Inflammatory macrophage treated with lipopolysaccharide for 1 hour (primary cell): ENCODE results near the gene CCDC30.
A peak's percentile ranks its signal among the peaks of the same experiment; 100 is the strongest.

Experiments
- DNase-seq, 2 donors: peaks; one replicate each; pipeline ENCODE4 v3.0.0-alpha.2; 2020 to 2022

The CCDC30 gene

GRCh38 chr1:42462828-42463763 is at the start of gene CCDC30:
CCDC30 (plus strand) TSS chr1:42463286; CDS start chr1:42480552, 17,266 bp downstream.
- peak; percentile 95 to 97 for DNase-seq

GRCh38 chr1:42414551-42415496 is 48.3 kb upstream of the CCDC30 start:
- DNase-seq: no peak

DNA sequence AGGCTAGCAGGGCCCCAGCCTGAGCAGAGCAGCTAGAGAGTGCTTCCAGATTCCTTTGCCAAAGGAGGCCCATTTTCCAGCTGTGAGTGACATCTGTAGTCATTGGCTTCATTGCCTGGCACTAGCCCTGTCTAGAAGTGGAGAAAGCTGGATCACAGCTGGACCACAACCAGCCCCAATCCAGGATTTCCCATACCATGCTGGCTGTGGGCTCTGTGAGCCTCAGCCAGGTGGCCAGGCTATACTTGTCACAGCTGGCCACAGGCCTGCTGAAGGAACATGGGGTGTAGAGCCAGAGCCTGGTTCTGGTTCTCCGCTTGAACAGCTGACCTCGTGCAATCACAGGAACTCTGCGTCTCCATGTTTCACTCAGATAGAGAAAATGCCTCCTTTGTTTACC is 45.9 kb upstream of the CCDC30 start:
- DNase-seq: no peak

- DNase-seq: no peak
These were observed 44.6 kb upstream of the CCDC30 start for GRCh38 chr1:42418516-42418915.

- DNase-seq: no peak
These were observed 43.8 kb upstream of the CCDC30 start for GRCh38 chr1:42419126-42419821.

- DNase-seq: no peak
These were observed 43.0 kb upstream of the CCDC30 start for GRCh38 chr1:42420121-42420520.

DNA sequence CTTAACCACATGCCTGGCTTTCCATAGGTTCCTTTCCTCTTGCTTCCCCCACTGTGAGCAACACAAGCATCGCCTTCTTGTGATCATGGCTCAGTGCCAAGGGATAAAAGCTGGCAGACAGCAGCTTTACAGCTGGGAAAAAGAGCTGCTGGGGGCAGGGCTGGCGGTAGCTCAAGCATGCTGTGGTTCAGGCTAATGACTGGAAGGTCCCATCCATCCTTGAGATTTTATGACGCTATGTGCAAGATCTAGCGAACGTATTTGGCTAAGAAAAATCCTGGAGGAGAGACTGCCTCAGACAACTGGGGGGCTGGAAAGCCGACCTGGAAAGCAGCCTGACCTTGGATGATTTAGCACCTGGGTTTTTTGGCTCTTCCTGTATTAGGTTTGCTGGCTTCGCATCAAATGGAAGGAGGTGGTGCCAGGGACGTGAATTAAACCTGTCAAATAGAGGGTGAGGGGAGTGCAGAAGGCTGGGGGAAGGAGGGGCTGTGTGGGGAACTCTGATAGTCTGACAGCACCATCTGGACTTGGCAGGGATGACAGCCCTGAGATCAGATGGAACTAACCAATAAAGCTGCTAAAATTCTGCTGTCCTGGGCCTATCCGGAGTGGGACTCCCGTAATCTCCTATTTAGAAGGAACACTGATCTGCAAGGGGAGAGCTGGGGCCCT is 42.0 kb upstream of the CCDC30 start:
- no peak for DNase-seq

DNA sequence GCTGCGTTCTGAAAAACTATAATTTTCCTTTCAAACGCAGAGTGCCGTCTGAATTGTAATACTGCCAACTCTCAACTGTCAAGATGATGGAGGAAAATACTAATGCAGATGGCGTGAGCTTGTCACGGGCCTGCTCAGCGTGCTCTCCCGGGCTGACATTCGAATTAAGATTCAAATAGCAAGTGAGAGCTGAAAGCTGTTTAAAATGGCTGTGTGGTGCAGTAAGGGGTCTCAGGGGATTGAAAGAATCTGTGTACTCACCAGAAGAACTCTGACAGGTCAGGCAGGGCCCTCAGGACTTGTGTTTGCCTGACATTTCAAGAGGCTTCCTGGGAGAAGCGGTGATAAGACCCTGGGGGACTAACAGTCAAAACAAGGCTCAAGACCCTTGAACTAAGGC is 40.3 kb upstream of the CCDC30 start:
- DNase-seq: no peak

DNA sequence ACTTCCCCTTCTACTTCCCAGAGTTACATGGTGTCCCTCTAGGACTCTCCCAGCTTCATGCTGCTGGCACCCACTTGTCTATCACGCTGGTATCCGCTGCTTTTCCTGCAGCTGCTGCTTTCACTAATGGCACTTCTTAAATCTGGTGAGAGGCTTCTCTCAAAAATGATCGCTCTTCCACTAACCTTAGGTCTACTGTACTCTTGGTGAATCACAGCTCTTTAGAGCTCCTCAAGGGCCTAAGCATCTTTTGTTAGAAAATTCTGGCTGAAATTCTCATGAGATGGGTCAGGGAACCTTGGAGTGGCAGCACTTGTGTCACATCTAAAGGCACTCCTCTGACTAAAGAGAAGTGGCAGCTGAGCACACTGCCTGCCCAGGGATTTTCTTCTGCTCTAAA is 39.4 kb upstream of the CCDC30 start:
- no peak for DNase-seq

GRCh38 chr1:42424201-42424600 is 38.9 kb upstream of the CCDC30 start:
- DNase-seq: no peak

DNA sequence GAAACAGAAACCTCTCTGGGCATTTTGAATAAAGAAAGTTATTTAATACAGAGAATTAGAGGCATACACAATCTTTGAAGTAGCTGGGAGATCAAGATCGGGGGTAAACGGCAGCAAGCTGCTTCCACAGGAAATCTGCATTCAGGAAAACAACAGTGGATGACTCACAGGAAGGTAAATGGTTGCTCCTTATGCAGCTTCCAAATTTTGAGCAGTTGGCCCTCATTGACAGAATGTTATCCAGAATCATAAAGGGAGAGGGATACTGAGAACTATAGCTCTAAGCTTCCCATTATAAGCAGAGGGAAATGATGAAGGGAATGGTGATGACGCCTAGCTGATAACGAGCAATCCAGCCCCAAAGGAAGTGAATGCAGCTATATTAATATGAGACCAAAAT is 35.8 kb upstream of the CCDC30 start:
- no peak for DNase-seq

- DNase-seq: peak; percentile 10 to 37
These were observed 33.5 kb upstream of the CCDC30 start for GRCh38 chr1:42429603-42430002.

GRCh38 chr1:42430286-42431135 is 32.6 kb upstream of the CCDC30 start:
- peak; percentile 28 to 67 for DNase-seq

GRCh38 chr1:42431514-42431913 is 31.6 kb upstream of the CCDC30 start:
- no peak for DNase-seq

DNA sequence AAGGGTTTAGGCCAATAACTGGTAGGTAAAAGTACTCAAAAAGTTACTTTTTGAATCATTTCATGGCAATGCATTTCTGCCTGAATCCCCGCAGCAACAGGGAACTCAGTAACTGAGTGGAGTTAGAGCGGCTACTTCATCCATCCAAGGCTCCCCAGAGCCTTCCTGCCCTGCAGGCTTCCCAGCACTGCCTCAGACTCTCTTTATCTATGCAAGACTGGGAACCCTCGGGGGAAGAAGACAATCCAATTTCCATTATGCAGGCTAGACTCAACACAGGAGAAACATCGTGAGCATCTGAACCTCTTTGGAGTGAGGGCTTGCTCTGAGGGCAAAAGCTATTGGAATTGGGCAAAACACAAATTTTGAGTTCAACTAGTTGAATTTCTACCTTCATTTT is 30.4 kb upstream of the CCDC30 start:
- no peak for DNase-seq

- DNase-seq: no peak
These were observed 29.7 kb upstream of the CCDC30 start for GRCh38 chr1:42433369-42433768.

GRCh38 chr1:42434340-42434739 is 28.7 kb upstream of the CCDC30 start:
- DNase-seq: no peak

DNA sequence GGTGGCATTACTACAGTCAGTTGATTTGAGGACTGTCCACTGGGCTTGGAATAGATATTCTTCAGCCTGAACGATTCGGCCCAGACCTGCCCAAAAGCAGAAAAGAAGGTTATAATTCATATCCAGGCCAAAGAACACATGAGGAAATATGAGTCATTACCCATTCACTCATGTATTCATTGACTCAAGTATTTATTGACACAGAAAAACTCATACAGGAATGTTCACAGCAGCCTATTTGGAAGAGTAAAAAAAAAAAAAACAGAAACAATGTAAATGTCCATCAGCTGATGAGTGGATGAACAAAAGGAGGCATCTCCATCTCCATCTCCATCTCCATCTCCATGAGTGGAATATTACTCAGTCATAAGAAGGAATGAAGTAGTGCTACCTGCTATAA is 23.1 kb upstream of the CCDC30 start:
- no peak for DNase-seq

GRCh38 chr1:42442662-42443061 is 20.4 kb upstream of the CCDC30 start:
- DNase-seq: peak; percentile 65 to 70

DNA sequence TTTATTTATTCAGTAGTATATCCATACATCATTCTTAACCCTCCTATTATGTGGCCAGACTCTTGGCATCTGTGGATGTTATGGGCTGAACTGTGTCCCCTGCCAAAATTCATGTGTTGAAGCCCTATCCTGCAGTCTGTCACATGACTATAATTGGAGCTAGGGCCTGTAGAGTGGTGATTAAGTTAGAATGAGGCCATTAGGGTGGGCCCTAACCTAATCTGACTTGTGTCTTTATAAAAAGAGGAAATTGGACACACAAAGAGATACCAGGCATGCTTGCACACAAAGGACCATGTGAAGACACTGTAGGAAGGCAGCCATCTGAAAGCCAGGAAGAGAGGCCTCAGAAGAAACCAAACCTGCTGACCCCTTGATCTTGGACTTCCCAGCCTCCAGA is 13.8 kb upstream of the CCDC30 start:
- DNase-seq: no peak

GRCh38 chr1:42450061-42450460 is 13.0 kb upstream of the CCDC30 start:
- DNase-seq: no peak
